H9 (cell line): Measurements from ENCODE around the gene HOXD12. TPM values are rescaled to one million over a fixed set of nuclear protein-coding genes. Genes with fewer than 3 reads are reported as not detected.

Experiments used
- DNase-seq: peaks from one replicate; pipeline ENCODE4 v3.0.0-alpha.2; 2017
- H2AFZ ChIP-seq: one replicate; pipeline ENCODE4 v1.6.1; 2013; ENCODE audit warnings: mild to moderate bottlenecking, low read length, control low read depth, moderate library complexity
- H2AK5ac ChIP-seq: 2 replicates; pipeline ENCODE4 v1.6.1; 2013; ENCODE audit warnings: low read length, control low read depth, mixed read lengths; ENCODE audit not compliant: insufficient read length
- H2BK120ac ChIP-seq: one replicate; pipeline ENCODE4 v1.6.1; 2013; ENCODE audit warnings: low read depth, mild to moderate bottlenecking, low read length, control low read depth, inconsistent platforms; ENCODE audit not compliant: poor library complexity, severe bottlenecking
- H2BK12ac ChIP-seq: 2 replicates; pipeline ENCODE4 v1.6.1; 2013; ENCODE audit warnings: low read length, control low read depth, mixed read lengths, low read depth; ENCODE audit not compliant: insufficient read length
- H2BK15ac ChIP-seq: 2 replicates; pipeline ENCODE4 v1.6.1; 2013; ENCODE audit warnings: low read depth, low read length, control low read depth
- H2BK20ac ChIP-seq: one replicate; pipeline ENCODE4 v1.6.1; 2013; ENCODE audit warnings: low read depth, mild to moderate bottlenecking, low read length, control low read depth, inconsistent platforms; ENCODE audit not compliant: poor library complexity, severe bottlenecking
- H2BK5ac ChIP-seq: 2 replicates; pipeline ENCODE4 v1.6.1; 2013; ENCODE audit warnings: low read length, control low read depth, mixed read lengths; ENCODE audit not compliant: insufficient read length
- H3K14ac ChIP-seq: 2 replicates; pipeline ENCODE4 v1.6.1; 2013; ENCODE audit warnings: low read length, control low read depth; ENCODE audit not compliant: insufficient read depth
- H3K18ac ChIP-seq: 2 replicates; pipeline ENCODE4 v1.6.1; 2013; ENCODE audit warnings: low read depth, mild to moderate bottlenecking, mixed read lengths, low read length, control low read depth; ENCODE audit not compliant: insufficient read length
- H3K23ac ChIP-seq: 2 replicates; pipeline ENCODE4 v1.6.1; 2013; ENCODE audit warnings: low read length, control low read depth, mixed read lengths, low read depth; ENCODE audit not compliant: insufficient read length
- H3K23me2 ChIP-seq: 2 replicates; pipeline ENCODE4 v1.6.1; 2013; ENCODE audit warnings: low read depth, mild to moderate bottlenecking, mixed read lengths, low read length, control low read depth; ENCODE audit not compliant: insufficient read length, poor library complexity, severe bottlenecking
- H3K27ac ChIP-seq: 2 replicates; pipeline ENCODE4 v1.5.1; 2013; ENCODE audit warnings: low read length, control low read depth, mixed read lengths, low read depth; ENCODE audit not compliant: insufficient read length
- H3K27me3 ChIP-seq: 2 replicates; pipeline ENCODE4 v1.6.1; 2013; ENCODE audit warnings: low read length, control low read depth, inconsistent platforms; ENCODE audit not compliant: insufficient read depth
- H3K4ac ChIP-seq: 2 replicates; pipeline ENCODE4 v1.6.1; 2013; ENCODE audit warnings: low read depth, mild to moderate bottlenecking, control low read depth, inconsistent platforms, low read length, moderate library complexity
- H3K4me1 ChIP-seq: 2 replicates; pipeline ENCODE4 v1.6.1; 2013; ENCODE audit warnings: low read length, control low read depth, inconsistent platforms; ENCODE audit not compliant: insufficient read depth
- H3K4me2 ChIP-seq: 2 replicates; pipeline ENCODE4 v1.6.1; 2013; ENCODE audit warnings: low read length, control low read depth, mixed read lengths; ENCODE audit not compliant: insufficient read length, insufficient read depth
- H3K56ac ChIP-seq: 2 replicates; pipeline ENCODE4 v1.6.1; 2013; ENCODE audit warnings: low read depth, mild to moderate bottlenecking, mixed read lengths, low read length, control low read depth; ENCODE audit not compliant: insufficient read length
- H3K79me1 ChIP-seq: 2 replicates; pipeline ENCODE4 v1.6.1; 2013; ENCODE audit warnings: low read depth, mild to moderate bottlenecking, moderate library complexity, low read length, control low read depth, inconsistent platforms; ENCODE audit not compliant: insufficient read depth, poor library complexity, severe bottlenecking
- H3K79me2 ChIP-seq: 2 replicates; pipeline ENCODE4 v1.6.1; 2013; ENCODE audit warnings: low read length, control low read depth, inconsistent platforms; ENCODE audit not compliant: insufficient read depth
- H3K9ac ChIP-seq: 2 replicates; pipeline ENCODE4 v1.6.1; 2013; ENCODE audit warnings: low read length, control low read depth, mixed read lengths; ENCODE audit not compliant: insufficient read length; ENCODE audit errors: extremely low read depth
- H3K9me3 ChIP-seq: one replicate; pipeline ENCODE4 v1.6.1; 2013; ENCODE audit warnings: low read depth, low read length, inconsistent platforms; ENCODE audit not compliant: control insufficient read depth
- H3T11ph ChIP-seq: one replicate; pipeline ENCODE4 v1.6.1; 2013; ENCODE audit warnings: mild to moderate bottlenecking, low read length, control low read depth, inconsistent platforms
- H4K20me1 ChIP-seq: one replicate; pipeline ENCODE4 v1.6.1; 2013; ENCODE audit not compliant: control insufficient read depth, insufficient read length, insufficient read depth
- H4K5ac ChIP-seq: 2 replicates; pipeline ENCODE4 v1.6.1; 2013; ENCODE audit warnings: low read depth, mild to moderate bottlenecking, mixed read lengths, low read length, control low read depth; ENCODE audit not compliant: insufficient read length
- H4K8ac ChIP-seq: replicated peaks from 2 replicates; pipeline ENCODE4 v1.6.1; 2013; ENCODE audit warnings: low read length, control low read depth, mixed read lengths, low read depth; ENCODE audit not compliant: insufficient read length
- H4K91ac ChIP-seq: 2 replicates; pipeline ENCODE4 v1.6.1; 2013; ENCODE audit warnings: low read depth, mild to moderate bottlenecking, moderate library complexity, mixed read lengths, low read length, control low read depth; ENCODE audit not compliant: insufficient read length
- H3K27ac Mint-ChIP-seq, 3 experiments: 2 replicates in 2 of 3; 3 replicates in 1 of 3; pipeline ENCODE4 v1.8.0; 2020 to 2021; ENCODE audit warnings: mixed read lengths in 3 of 3, mild to moderate bottlenecking in 1 of 3, moderate library complexity in 1 of 3
- H3K27me3 Mint-ChIP-seq: 2 replicates; pipeline ENCODE4 v1.8.0; 2021; ENCODE audit warnings: low read depth, mild to moderate bottlenecking, moderate library complexity, mixed read lengths
- H3K36me3 Mint-ChIP-seq, 3 experiments: 2 replicates in 2 of 3; 3 replicates in 1 of 3; pipeline ENCODE4 v1.8.0; 2020 to 2021; ENCODE audit warnings: low read depth in 3 of 3, mixed read lengths in 3 of 3; ENCODE audit not compliant: insufficient read depth in 1 of 3
- H3K4me1 Mint-ChIP-seq, 2 experiments: 2 replicates each; pipeline ENCODE4 v1.8.0; 2020; ENCODE audit warnings: mixed read lengths in 2 of 2
- H3K4me3 Mint-ChIP-seq, 2 experiments: 2 replicates in 1 of 2; 3 replicates in 1 of 2; pipeline ENCODE4 v1.8.0; 2020 to 2021; ENCODE audit warnings: mild to moderate bottlenecking in 2 of 2, mixed read lengths in 2 of 2, moderate library complexity in 1 of 2
- H3K9me3 Mint-ChIP-seq, 2 experiments: 2 replicates in 1 of 2; 3 replicates in 1 of 2; pipeline ENCODE4 v1.8.0; 2020; ENCODE audit warnings: mild to moderate bottlenecking in 2 of 2, mixed read lengths in 2 of 2, moderate library complexity in 1 of 2
- CTCF ChIP-seq: fragments of 200-600 bp; sonication (generic); conservative IDR thresholded peaks from 3 replicates; pipeline ENCODE4 v1.8.0; 2021; ENCODE audit warnings: antibody characterized with exemption, mild to moderate bottlenecking
- WGBS: extraction: QIAGEN DNeasy Blood & Tissue Kit; methylation state at CpG from one replicate; pipeline ENCODE4 v1.1.7; 2013; ENCODE audit warnings: missing lambda C conversion rate, low lambda C conversion rate, mixed read lengths; ENCODE audit not compliant: insufficient read length; ENCODE audit errors: extremely low coverage; 5-methylcytosine and 5-hydroxymethylcytosine counted together
- total RNA-seq: library from RNA; stranded (reverse); gene quantifications from 2 replicates; pipeline ENCODE4 v1.2.1, GENCODE V29; 2021

The HOXD12 gene
- total RNA-seq, 1 experiment from 2014 or later: not detected

DNA sequence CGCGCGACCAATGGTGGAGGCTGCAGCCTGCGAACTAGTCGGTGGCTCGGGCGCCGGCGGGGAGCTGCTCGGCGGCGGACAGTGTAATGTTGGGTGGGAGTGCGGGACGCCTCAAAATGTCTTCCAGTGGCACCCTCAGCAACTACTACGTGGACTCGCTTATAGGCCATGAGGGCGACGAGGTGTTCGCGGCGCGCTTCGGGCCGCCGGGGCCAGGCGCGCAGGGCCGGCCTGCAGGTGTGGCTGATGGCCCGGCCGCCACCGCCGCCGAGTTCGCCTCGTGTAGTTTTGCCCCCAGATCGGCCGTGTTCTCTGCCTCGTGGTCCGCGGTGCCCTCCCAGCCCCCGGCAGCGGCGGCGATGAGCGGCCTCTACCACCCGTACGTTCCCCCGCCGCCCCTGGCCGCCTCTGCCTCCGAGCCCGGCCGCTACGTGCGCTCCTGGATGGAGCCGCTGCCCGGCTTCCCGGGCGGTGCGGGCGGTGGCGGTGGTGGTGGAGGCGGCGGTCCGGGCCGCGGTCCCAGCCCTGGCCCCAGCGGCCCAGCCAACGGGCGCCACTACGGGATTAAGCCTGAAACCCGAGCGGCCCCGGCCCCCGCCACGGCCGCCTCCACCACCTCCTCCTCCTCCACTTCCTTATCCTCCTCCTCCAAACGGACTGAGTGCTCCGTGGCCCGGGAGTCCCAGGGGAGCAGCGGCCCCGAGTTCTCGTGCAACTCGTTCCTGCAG, 23.3 kb downstream of the HOXD12 start, which contains the start of gene HOXD9:
Gene HOXD9, plus strand, starts transcription at position 37 of the 728 bp plus-strand sequence. Its CDS starts 50 bp downstream, at position 87.
- Histone ChIP-seq H3K18ac (no peak within 1 kb of the TSS), H3K4me1 (no peaks in the 10 kb centered on the region)

More for the DNA sequence above, 23.3 kb downstream of the HOXD12 start, which contains the start of gene HOXD9:
- peak within 1 kb of the TSS; percentile 45 to 77 for H3K4me3 Mint-ChIP-seq
- Histone ChIP-seq H3K23me2 (peaks cover 2% of the 10 kb centered on the region), H4K8ac (no peak within 1 kb of the TSS), H2BK12ac (no peak within 1 kb of the TSS), H3K4me2 (no peak within 1 kb of the TSS), H3K79me1 (no peaks in the 10 kb centered on the region), H2BK15ac (no peak within 1 kb of the TSS), H3K79me2 (no peaks in the 10 kb centered on the region), H4K91ac (no peak within 1 kb of the TSS), H3K9me3 (no peaks in the 10 kb centered on the region), H2BK20ac (no peak within 1 kb of the TSS), H2AFZ (no peak within 1 kb of the TSS), H4K20me1 (peaks cover 2% of the 10 kb centered on the region), H2AK5ac (no peak within 1 kb of the TSS), H3K27me3 (peaks cover 95% of the 10 kb centered on the region), H3K56ac (no peak within 1 kb of the TSS), H3K23ac (no peak within 1 kb of the TSS), H2BK5ac (no peak within 1 kb of the TSS), H3T11ph (no peak within 1 kb of the TSS), H3K9ac (no peak within 1 kb of the TSS), H3K14ac (no peak within 1 kb of the TSS), H3K4ac (no peak within 1 kb of the TSS), H2BK120ac (no peak within 1 kb of the TSS), H4K5ac (no peak within 1 kb of the TSS), H3K27ac (no peak within 1 kb of the TSS)
- H3K27me3 Mint-ChIP-seq: peaks cover 99% of the 10 kb centered on the region
- WGBS: no CpG with 5 or more reads among the region's 84 CpGs
- DNase-seq: peak; percentile 67
- no peaks in the 10 kb centered on the region; a peak in 1 of 7 replicates for H3K36me3 Mint-ChIP-seq
- no peak for TF ChIP-seq CTCF
- H3K9me3 Mint-ChIP-seq: peaks cover 2 to 18% of the 10 kb centered on the region in 2 experiments
- H3K27ac Mint-ChIP-seq: no peak within 1 kb of the TSS
- peaks cover 0 to 8% of the 10 kb centered on the region in 2 experiments; a peak in 2 of 4 replicates for H3K4me1 Mint-ChIP-seq
